ENCODE measurements around the gene PCGF1. TPM values are rescaled to one million over a fixed set of nuclear protein-coding genes. Genes with fewer than 3 reads are reported as not detected.

PCGF1 gene
- total and polyA plus RNA-seq, 9 of the 15 experiments (the other 6 are each of a cell fraction or from before 2014, with no cell fraction given): 20.3 to 45.7 (median 29.3) TPM

GRCh38 chr2:74531666-74532065 lies 24.2 kb upstream of the PCGF1 start:
- no TSS peak for BruUV-seq (replicated peaks)
- Histone ChIP-seq H4K20me1 (replicated peaks; ENCODE audit: control insufficient read depth, insufficient read depth, low read length) (peaks cover 5% of the 10 kb centered on the region; the same call in 1 of the 2 replicates), H3K4me2 (ENCODE audit: insufficient read depth, low read length) (peak overlapping the region; percentile 97), H3K27ac (ENCODE audit: extremely low read depth, low read depth, low read length) (no peak overlapping the region; the same call in 2 of the 3 replicates), H3K9me3 (replicated peaks; ENCODE audit: control insufficient read depth, insufficient read depth, low read depth, low read length) (no peaks in the 10 kb centered on the region), H3K4me3 (no peak overlapping the region; the same call in 1 of the 2 replicates), H3K36me3 (ENCODE audit: control insufficient read depth, insufficient read depth, low read length) (peaks cover 54% of the 10 kb centered on the region), H3K9me1 (ENCODE audit: control insufficient read depth, insufficient read depth, low read length) (peaks cover 3% of the 10 kb centered on the region), H3K27me3 (ENCODE audit: control insufficient read depth in 2 of 2, insufficient read depth in 2 of 2, low read length in 2 of 2) (no peaks in the 10 kb centered on the region), H2AFZ (ENCODE audit: low read depth, low read length) (no peak overlapping the region), H3K79me2 (ENCODE audit: control insufficient read depth, insufficient read depth, low read length) (peaks cover 51% of the 10 kb centered on the region), H3K9ac (ENCODE audit: insufficient read depth in 1 of 2, low read depth in 2 of 2, low read length in 2 of 2) (peak overlapping the region in 1 of 2 experiments; percentile 95; a peak in 1 of 4 replicates), H3K4me1 (replicated peaks in 1 of 2; ENCODE audit: control insufficient read depth in 2 of 2, insufficient read depth in 2 of 2, low read length in 2 of 2) (peaks cover 28 to 44% of the 10 kb centered on the region in 2 experiments)
- intact Hi-C loops (cut with micrococcal nuclease): loop anchor here (1.0 to 5.0 kb wide), 5 partner anchors 23 to 279 kb away; partner anchors contain the start of genes DOK1 and TTC31
- ATAC-seq (no peak), FAIRE-seq (no peak), DNase-seq (ENCODE audit: extremely low read depth in 1 of 4, low spot score in 3 of 4) (no peak)
- in situ Hi-C loops (cut with MboI): no loop called here
- no peak for TF ChIP-seq MED1 (CRISPR knock-in tag; IDR thresholded peaks at IDR 0.05; ENCODE audit: borderline replicate concordance)
- TF ChIP-seq NCOA1 (IDR thresholded peaks at IDR 0.05; ENCODE audit: low read depth): no peak
- no peak for TF ChIP-seq SIX5 (IDR thresholded peaks at IDR 0.05; ENCODE audit: borderline replicate concordance in 1 of 2, insufficient read depth in 1 of 2, low read depth in 1 of 2, low read length in 2 of 2)
- TF ChIP-seq SOX6 (IDR thresholded peaks at IDR 0.05): no peak
- no peak for TF ChIP-seq E2F1 (CRISPR knock-in tag; IDR thresholded peaks at IDR 0.05)
- TF ChIP-seq MAFG (tag; conservative IDR thresholded peaks at IDR 0.05): no peak
- no peak for TF ChIP-seq ZNF584 (CRISPR knock-in tag; IDR thresholded peaks at IDR 0.05; ENCODE audit: low read depth)
- ChIA-PET CTCF (ENCODE audit: low intra/inter-chr PET ratio) (interaction anchor here (0.7 to 2.0 kb wide), 4 partner anchors 49 to 1043 kb away, joined by 3 to 12 read pairs (median 6); partner anchors contain the start of genes CCDC142 and TTC31), POLR2A (interaction anchor here (0.9 to 3.9 kb wide), 8 partner anchors 8 to 333 kb away, joined by 3 to 25 read pairs (median 10); partner anchors contain the start of genes CCDC142 and TTC31)
- 83% methylated on average over 7 of the region's 7 CpGs for WGBS (ENCODE audit: insufficient coverage, low coverage, missing lambda C conversion rate)

Measured in K562 (cell line).